HG03039 (cell line): ENCODE measurements around the gene TRERF1.

ENCODE experiments used
- ATAC-seq: cut with Tn5 transposase; IDR thresholded peaks from one replicate; pipeline ENCODE4 v1.9.1; 2021; ENCODE audit warnings: mild to moderate bottlenecking, moderate library complexity; ENCODE audit not compliant: unreplicated experiment

Gene TRERF1

DNA sequence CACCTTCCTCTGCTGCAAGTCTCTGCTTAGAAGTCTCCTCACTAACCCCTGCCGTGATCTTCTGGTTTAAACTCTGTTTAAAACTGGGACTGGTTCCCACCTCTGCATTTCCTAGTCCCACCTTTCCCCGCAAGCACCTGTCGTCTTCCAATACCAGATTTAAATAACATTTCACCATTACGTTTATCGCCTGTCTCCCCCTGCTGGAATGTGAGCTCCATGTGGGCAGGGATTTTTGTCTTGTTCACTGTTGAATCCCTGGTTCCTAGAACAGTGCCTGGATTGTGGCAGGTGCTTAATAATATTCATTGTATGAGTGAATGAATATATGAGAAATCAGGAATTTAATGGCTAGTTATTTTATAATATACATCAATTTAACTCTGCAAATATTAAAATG, 275.9 kb downstream of the TRERF1 start:
- ATAC-seq, result no peak
